GM10266 (cell line): ENCODE measurements around the gene BCKDHB.
"Not testable (repeated sequence)": the region's sequence is repeated elsewhere in the genome, so short reads cannot be mapped to it uniquely, and the experiment has no call there.

ENCODE experiments used
- DNase-seq: peaks from one replicate; pipeline ENCODE4 v3.0.0; 2012; ENCODE audit errors: extremely low spot score
- TF ChIP-seq, protein P1 (sequence below): IDR thresholded peaks from 2 replicates; pipeline ENCODE4 v1.5.1; 2012; ENCODE audit warnings: mild to moderate bottlenecking, low read depth; ENCODE audit not compliant: control insufficient read depth, insufficient read depth; ENCODE audit errors: missing control alignments

BCKDHB gene

GRCh38 chr6:80276861-80277260 is 170.4 kb downstream of the BCKDHB start:
- TF ChIP-seq, protein P1, sequence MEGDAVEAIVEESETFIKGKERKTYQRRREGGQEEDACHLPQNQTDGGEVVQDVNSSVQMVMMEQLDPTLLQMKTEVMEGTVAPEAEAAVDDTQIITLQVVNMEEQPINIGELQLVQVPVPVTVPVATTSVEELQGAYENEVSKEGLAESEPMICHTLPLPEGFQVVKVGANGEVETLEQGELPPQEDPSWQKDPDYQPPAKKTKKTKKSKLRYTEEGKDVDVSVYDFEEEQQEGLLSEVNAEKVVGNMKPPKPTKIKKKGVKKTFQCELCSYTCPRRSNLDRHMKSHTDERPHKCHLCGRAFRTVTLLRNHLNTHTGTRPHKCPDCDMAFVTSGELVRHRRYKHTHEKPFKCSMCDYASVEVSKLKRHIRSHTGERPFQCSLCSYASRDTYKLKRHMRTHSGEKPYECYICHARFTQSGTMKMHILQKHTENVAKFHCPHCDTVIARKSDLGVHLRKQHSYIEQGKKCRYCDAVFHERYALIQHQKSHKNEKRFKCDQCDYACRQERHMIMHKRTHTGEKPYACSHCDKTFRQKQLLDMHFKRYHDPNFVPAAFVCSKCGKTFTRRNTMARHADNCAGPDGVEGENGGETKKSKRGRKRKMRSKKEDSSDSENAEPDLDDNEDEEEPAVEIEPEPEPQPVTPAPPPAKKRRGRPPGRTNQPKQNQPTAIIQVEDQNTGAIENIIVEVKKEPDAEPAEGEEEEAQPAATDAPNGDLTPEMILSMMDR = no peak
- no peak for DNase-seq

- TF ChIP-seq, protein P1 = no peak
These were observed 171.0 kb downstream of the BCKDHB start for GRCh38 chr6:80277501-80277900.

GRCh38 chr6:80280262-80281010 is 174.0 kb downstream of the BCKDHB start:
- TF ChIP-seq, protein P1 = no peak
- no peak for DNase-seq

More at GRCh38 chr6:80277501-80277900, 171.0 kb downstream of the BCKDHB start:
- DNase-seq = no peak

- DNase-seq = no peak
- TF ChIP-seq, protein P1 = no peak
These were observed 176.6 kb downstream of the BCKDHB start for GRCh38 chr6:80282913-80283554.

DNA sequence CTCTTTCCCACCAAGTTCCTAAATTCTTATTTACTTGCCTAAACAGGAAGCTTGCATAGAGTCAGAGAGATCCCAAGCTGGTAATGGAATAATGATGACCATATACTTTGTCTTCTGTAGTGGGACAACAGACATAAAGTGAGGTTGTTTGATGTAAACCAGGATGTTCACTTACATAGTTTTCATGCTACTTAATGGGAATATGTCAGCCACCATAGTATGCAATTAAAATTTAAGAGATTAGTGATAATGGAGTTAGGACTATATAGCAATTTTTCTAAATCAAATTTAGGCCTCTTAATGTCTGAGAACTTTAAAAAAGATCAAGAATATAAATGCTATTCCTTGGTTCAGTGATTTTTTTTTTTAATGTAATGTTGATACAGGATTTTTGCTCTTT is 180.6 kb downstream of the BCKDHB start:
- DNase-seq = no peak
- TF ChIP-seq, protein P1 = no peak

DNA sequence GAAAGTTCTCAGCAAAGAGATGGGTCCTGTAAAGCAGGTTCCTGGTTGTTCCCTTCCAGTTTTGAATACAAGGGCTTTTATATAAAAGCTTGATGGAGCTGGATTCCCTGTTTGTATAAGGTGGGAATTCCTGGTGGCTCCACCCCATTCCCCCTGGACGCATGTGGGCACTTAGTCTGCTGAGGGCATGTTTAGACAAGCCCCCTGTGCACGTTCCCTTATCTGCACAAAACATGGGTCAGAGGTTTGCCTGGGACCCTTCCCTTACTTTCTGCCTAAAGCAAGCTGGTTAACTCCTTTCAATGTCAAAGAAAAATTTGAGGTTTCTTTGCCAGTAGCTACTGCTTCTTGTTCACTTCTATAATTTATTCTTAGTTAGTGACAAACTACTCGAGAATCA is 181.1 kb downstream of the BCKDHB start:
- no peak for DNase-seq
- TF ChIP-seq, protein P1 = no peak

DNA sequence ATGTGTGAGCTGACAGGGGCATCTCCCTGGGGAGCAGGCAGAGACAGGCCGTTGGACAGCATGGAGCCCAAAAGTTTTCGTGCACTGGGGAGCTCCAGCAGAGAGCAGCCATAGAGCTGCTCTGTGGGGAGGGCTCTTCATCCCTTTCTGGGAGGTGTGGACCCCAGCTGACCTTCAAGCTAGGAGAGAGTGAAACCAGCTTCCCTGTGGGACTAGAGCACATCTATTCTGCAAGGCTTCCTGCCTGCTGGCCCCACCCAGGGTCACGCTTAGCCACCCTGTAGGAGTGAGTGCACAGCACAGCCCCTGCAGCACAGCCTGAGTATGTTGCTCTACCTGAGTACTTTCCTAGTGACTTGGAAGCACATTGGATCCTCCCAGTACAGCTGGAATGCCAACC is 183.3 kb downstream of the BCKDHB start:
- TF ChIP-seq, protein P1 = no peak
- no peak for DNase-seq

- DNase-seq = not testable (repeated sequence)
These were observed 188.1 kb downstream of the BCKDHB start for GRCh38 chr6:80294531-80294930.
